NCI-H1694 treated with DMSO at 0.1 percent for 48 hours (cell line): ENCODE data around the gene PTPRA.
"Not testable (repeated sequence)": the region's sequence is repeated elsewhere in the genome, so short reads cannot be mapped to it uniquely, and the experiment has no call there.

Experiments
- DNase-seq: peaks from one replicate; lab custom pipeline; 2025; lab: John Stamatoyannopoulos, UW

Gene PTPRA

GRCh38 chr20:3003416-3003815 is 130.1 kb downstream of the PTPRA start:
- DNase-seq = no peak

DNA sequence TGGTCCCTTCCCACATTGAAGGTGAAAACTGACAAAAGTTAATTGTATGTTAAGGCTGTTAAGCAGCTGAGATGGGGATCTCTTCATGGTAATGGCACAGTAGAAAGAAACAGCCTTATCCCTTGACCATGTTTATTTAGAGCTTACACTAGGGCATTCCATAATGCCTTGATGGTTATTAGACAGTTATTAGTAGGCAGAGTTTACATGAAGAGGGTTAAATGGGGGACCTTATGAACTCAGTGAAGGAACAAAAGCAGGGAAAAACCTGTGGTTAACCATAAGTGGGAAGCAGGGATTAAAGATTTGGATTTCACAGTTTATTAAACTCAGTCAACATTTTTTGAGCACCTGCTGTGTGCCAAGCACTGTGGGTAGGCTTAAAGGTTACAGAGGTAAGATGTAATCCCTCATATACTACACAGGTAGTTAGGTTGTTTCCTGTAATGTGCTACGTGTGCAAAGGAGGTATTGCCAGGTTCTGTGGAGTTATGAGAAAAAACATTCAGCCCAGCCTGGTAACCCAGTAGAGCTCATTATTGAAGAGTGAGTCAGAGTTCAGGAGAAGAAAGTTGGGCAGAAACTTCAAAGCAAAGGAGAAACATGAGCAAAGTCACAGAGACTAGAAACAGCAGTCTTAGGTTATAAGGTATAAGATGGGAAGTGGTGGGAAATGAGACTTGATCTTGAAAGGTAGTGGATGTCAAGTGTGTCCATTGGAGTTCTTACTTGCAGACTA is 137.9 kb downstream of the PTPRA start:
- no peak for DNase-seq

DNA sequence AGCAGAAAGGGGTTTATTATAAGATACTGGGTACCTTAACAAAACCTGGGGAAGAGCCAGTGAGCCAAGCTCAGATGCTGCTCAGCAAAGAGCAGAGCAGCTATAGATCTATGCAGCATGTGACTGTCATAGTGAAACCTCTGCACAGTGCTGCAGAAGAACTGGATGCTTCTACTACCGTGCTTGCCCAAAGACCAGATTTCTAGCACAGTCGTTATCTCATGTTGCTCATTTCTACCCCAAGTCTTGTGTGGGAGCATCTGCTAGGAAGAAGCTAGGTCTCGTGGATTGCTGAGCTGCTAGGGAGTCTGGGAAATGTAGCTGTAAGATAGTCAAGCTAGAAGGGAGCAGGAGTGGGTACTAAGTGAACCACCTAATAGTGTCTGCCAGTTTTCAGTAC is 138.5 kb downstream of the PTPRA start:
- DNase-seq = no peak

GRCh38 chr20:3013771-3014170 is 140.5 kb downstream of the PTPRA start:
- no peak for DNase-seq

GRCh38 chr20:3014179-3014578 is 140.9 kb downstream of the PTPRA start:
- no peak for DNase-seq

- DNase-seq = no peak
These were observed 141.4 kb downstream of the PTPRA start for GRCh38 chr20:3014662-3015061.

GRCh38 chr20:3015302-3015701 is 142.0 kb downstream of the PTPRA start:
- not testable (repeated sequence) for DNase-seq

DNA sequence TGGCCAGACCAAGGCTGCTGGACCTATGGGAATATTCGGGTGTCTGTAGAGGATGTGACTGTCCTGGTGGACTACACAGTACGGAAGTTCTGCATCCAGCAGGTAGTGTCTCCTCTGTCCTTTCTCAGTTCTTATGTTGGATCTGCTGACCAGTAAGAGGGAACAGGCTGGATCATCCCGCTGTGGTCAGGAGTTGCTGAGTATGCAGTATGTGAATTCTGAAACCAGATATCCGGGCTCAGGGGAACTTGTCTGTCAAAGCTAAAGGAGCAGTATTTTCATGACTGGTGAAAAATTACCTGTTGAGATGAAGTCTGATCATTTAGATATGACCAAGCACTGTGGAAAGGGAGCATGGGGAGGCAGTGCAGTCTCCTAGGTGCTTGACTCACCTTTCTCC is 148.0 kb downstream of the PTPRA start:
- DNase-seq = no peak

- no peak for DNase-seq
These were observed 148.5 kb downstream of the PTPRA start for GRCh38 chr20:3021777-3022176.

- not testable (repeated sequence) for DNase-seq
These were observed 149.5 kb downstream of the PTPRA start for GRCh38 chr20:3022559-3023490.

- DNase-seq = no peak
These were observed 154.7 kb downstream of the PTPRA start for GRCh38 chr20:3027987-3028386.

DNA sequence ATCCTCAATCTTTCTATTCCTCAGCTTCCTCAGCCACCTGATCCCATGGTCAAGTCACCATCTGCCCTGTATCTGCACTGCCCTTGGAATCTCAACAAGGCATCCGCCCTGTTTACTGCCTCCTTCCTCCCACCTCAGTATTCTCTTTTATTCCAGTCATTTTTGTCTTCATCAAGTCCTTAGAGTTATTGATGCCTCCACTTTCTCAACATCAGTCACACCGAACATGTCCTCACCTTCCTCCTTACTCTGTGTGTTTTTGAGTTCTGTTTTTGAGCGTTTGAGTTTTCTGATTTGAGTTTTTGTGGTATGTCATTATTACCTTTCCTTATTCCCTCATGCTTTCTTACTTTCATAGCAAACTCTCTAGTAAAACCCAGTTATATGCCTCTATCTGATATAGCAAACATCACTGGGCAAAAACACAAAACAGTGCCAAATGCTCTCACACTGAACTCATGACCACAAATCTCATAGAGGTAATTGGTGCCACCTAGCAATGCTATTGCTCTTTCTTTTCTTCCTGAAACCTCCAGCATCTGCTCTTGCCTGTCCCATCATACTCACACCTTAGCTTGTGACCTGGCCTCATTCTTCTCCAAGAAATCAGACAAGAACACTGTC is 158.4 kb downstream of the PTPRA start:
- DNase-seq = no peak

GRCh38 chr20:3032624-3033023 is 159.3 kb downstream of the PTPRA start:
- DNase-seq = no peak

GRCh38 chr20:3037654-3038053 is 164.4 kb downstream of the PTPRA start:
- DNase-seq = no peak

DNA sequence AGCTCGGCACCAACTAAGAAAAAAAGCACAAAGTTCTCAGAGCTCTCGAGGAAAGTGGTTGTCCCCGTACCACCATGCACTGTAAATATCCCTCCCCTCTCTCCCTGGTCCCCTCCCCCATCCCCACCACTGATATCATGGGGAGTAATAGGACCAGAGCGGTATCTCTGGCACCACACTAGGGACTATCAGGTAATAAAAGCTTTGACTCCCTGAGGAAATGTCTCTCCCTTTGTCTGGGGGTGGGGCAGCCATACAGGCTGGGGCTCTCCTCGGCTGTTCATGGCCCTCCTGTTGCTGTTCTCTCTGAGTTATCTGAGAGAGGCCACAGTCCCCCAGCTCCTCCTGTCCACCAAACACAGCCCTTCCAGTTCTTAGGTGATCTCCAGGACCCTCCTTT is 165.2 kb downstream of the PTPRA start:
- DNase-seq = no peak

GRCh38 chr20:3039426-3039825 is 166.1 kb downstream of the PTPRA start:
- DNase-seq = no peak

- DNase-seq = no peak
These were observed 166.8 kb downstream of the PTPRA start for GRCh38 chr20:3040086-3040485.

DNA sequence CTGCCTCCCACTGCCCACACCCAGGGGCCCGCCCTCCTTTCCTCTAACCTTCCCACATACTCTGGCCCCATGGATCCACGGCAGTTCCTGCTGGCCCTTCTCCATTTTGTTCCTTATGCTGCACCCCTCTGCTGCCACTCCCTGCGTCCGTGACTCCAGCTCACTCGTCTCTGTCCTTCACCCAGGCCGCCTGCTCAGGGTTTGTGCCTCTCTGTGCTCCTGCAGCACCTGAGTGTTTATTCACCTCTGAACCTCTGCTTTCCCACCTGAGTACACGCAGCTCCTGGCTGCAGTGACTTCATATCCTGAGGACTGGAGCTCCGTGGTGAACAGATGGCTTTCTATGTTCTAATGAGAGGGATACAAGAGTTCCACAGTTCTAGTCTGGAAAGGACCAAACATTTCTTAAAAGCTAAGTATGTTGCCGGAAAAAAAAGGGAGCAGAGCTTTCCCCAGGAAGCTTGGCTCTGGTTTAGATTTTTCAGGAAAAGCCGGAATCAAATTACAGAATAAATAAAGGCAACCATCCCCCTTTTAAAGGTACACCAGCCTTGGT is 168.7 kb downstream of the PTPRA start:
- no peak for DNase-seq

DNA sequence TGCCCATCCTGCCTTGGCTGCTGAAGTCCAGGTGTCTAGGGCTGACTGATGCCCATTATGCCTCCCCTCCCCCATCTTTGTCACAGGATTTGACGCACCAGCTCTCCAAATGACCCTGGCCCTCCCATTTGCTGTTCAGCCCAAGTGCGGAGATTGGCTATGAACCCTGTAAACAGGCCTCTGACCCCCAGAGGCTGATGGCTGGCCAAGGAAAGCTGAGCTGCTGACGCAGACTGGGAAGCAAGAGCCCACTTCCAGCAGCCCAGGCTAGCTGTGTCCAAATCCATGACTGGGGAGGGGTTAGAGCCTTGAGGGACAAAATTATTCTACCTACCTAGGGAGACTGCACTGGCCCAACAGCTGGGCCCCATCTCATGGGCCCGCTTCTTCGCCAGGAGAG is 169.3 kb downstream of the PTPRA start:
- no peak for DNase-seq

DNA sequence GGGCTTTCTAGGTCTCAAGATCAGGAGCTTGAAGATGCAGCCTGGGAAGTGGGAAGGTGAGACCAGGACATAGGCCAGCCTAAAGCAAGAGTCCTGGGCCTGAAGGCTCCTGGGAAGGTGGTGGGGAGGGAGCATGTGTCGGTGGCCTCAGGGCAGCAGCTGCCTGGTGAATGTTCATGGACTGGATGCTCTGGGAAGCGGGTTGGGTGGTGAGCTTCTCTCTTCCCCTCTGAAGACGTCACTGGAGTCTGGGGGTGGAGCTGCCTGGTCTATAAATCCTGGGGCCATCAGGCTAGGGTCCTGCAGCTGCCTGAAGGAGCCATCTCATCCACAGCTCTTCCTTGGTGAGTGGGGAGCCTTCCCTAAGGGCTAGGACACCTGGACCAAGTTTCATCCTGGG is 170.0 kb downstream of the PTPRA start, which contains the start of gene GNRH2:
Gene GNRH2 (plus strand): TSS at position 301 of the 400 bp plus-strand sequence. CDS start 793 bp downstream, outside the sequence.
- DNase-seq = no peak

GRCh38 chr20:3044336-3044965 is 171.2 kb downstream of the PTPRA start:
- no peak for DNase-seq
